Gastrocnemius medialis (tissue), 4 donors: ENCODE data around the gene COQ8A. TPM values are rescaled to one million over a fixed set of nuclear protein-coding genes. Genes with fewer than 3 reads are reported as not detected.

Source experiments
- ATAC-seq, 2 donors: fragments of 150-250 bp; one replicate each; pipeline ENCODE4 v1.9.1; 2016
- DNase-seq, 2 donors: peaks; one replicate each; pipeline ENCODE4 v3.0.0-alpha.2; 2019
- H3K27ac ChIP-seq, 4 donors: fragments of 200-600 bp; sonication (generic); 1 replicate in 1 of 4; 2 replicates in 3 of 4; pipeline ENCODE4 v1.5.1; 2016 to 2018; ENCODE audit warnings: mild to moderate bottlenecking in 2 of 4, moderate library complexity in 1 of 4
- H3K27me3 ChIP-seq, 3 donors: fragments of 200-600 bp; sonication (generic) in 2 of 3; 1 replicate in 1 of 3; 2 replicates in 2 of 3; pipeline versions ENCODE4 v1.5.1 to v1.6.0; 2016 to 2019; ENCODE audit warnings: mild to moderate bottlenecking in 1 of 3, moderate library complexity in 1 of 3
- H3K36me3 ChIP-seq, 2 donors: fragments of 200-600 bp; sonication (generic) in 1 of 2; one replicate each; pipeline ENCODE4 v1.5.1; 2017 to 2018
- H3K4me1 ChIP-seq, 2 donors: fragments of 200-600 bp; sonication (generic) in 1 of 2; one replicate each; pipeline ENCODE4 v1.5.1; 2016 to 2017; ENCODE audit warnings: mild to moderate bottlenecking in 2 of 2
- H3K4me3 ChIP-seq, 4 donors: fragments of 200-600 bp; sonication (generic) in 3 of 4; 1 replicate in 1 of 4; 2 replicates in 3 of 4; pipeline ENCODE4 v1.5.1; 2016 to 2019; ENCODE audit warnings: mild to moderate bottlenecking in 2 of 4
- H3K9me3 ChIP-seq, 3 donors: fragments of 200-600 bp; sonication (generic) in 2 of 3; 1 replicate in 1 of 3; 2 replicates in 2 of 3; pipeline ENCODE4 v1.5.1; 2016 to 2019
- POLR2A ChIP-seq, 2 donors: fragments of 450-650 bp; IDR thresholded peaks; one replicate each; pipeline ENCODE4 v1.6.1; 2017; ENCODE audit warnings: antibody characterized with exemption in 2 of 2, mild to moderate bottlenecking in 2 of 2, moderate library complexity in 2 of 2
- in situ Hi-C, 4 donors: fragments of 200-750 bp; cut with MboI; loops; one replicate each; pipeline versions ENCODE4 v1.15.0 to v1.8.0; 2017; ENCODE audit warnings: low sequenced_read_pairs in 4 of 4
- intact Hi-C: fragments of 100-400 bp; cut with DNase I; formaldehyde crosslinking; loops from one replicate; pipeline ENCODE4 v1.15.1; 2023; ENCODE audit warnings: low total_unique reads
- total RNA-seq, 4 donors: library from RNA; depleted of rRNA; stranded (reverse); fragments of >200 nt; gene quantifications; one replicate each; pipeline versions ENCODE4 v1.1.0 to v1.2.3, GENCODE V29; 2016
- TF ChIP-seq, protein P1 (sequence below), 5 experiments: fragments of 450-650 bp in 3 of 5; fragments of 200-600 bp in 2 of 5; sonication (generic) in 2 of 5; IDR thresholded peaks in 4 of 5; conservative IDR thresholded peaks in 1 of 5; 1 replicate in 4 of 5; 2 replicates in 1 of 5; pipeline ENCODE4 v1.5.1; 2016 to 2019; ENCODE audit warnings: antibody characterized with exemption in 5 of 5, mild to moderate bottlenecking in 3 of 5, moderate library complexity in 3 of 5

The COQ8A gene
- total RNA-seq, 4 donors from 2014 or later: 950 to 2,403 (median 1,384) TPM

DNA sequence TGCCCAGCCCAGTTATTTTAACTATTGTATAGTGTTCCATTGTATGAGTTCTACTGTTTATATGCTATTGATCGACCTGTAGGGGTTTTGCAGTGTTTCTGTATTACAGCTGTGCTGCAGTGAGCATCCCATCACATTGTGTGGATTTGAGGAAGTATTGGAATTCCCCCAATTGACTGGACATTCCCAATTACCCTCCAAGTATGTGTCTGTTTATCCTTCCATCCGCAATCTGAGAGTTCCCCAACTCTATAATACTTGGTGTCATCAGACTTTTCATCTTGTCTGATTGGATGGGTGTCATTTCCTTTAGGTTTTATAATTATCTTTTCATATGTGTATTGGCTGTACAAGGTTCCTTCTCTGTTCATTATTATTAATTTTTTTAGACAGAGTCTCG, 41.8 kb upstream of the COQ8A start:
- H3K9me3 ChIP-seq: no peaks in the 10 kb centered on the region
- peaks cover 3 to 58% of the 10 kb centered on the region in 2 donors for H3K36me3 ChIP-seq
- intact Hi-C loops: no loop called here
- in situ Hi-C loops: no loop called here
- H3K27me3 ChIP-seq: no peaks in the 10 kb centered on the region
- H3K4me3 ChIP-seq: no peak overlapping the region
- no peak for TF ChIP-seq POLR2A (IDR thresholded peaks at IDR 0.05)
- TF ChIP-seq, protein P1, sequence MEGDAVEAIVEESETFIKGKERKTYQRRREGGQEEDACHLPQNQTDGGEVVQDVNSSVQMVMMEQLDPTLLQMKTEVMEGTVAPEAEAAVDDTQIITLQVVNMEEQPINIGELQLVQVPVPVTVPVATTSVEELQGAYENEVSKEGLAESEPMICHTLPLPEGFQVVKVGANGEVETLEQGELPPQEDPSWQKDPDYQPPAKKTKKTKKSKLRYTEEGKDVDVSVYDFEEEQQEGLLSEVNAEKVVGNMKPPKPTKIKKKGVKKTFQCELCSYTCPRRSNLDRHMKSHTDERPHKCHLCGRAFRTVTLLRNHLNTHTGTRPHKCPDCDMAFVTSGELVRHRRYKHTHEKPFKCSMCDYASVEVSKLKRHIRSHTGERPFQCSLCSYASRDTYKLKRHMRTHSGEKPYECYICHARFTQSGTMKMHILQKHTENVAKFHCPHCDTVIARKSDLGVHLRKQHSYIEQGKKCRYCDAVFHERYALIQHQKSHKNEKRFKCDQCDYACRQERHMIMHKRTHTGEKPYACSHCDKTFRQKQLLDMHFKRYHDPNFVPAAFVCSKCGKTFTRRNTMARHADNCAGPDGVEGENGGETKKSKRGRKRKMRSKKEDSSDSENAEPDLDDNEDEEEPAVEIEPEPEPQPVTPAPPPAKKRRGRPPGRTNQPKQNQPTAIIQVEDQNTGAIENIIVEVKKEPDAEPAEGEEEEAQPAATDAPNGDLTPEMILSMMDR (IDR thresholded peaks at IDR 0.05 in 4 of 5, conservative IDR thresholded peaks at IDR 0.05 in 1 of 5): no peak
- DNase-seq (no peak), ATAC-seq (no peak)
- no peak overlapping the region for H3K27ac ChIP-seq
- no peaks in the 10 kb centered on the region for H3K4me1 ChIP-seq

DNA sequence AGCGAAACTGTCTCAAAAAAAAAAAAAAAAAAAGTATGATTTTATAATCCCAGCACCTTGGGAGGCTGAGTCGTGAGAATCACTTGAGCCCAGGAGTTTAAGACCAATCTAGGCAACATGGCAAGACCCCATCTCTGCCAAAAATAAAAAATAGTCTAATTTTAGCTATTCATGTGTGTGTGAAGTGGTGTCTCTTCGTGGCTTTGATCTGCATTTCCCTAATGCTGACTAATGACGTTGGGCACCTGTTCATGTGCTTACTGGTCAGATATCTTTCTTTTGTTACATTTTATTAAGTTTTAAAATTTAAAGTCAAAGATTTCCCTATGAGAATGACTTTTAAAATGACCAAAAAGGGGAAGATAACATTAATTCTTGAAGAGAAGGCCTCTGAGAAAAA, 38.7 kb upstream of the COQ8A start:
- DNase-seq (no peak), ATAC-seq (no peak)
- peaks cover 3 to 37% of the 10 kb centered on the region in 2 donors for H3K36me3 ChIP-seq
- no peaks in the 10 kb centered on the region for H3K27me3 ChIP-seq
- H3K4me1 ChIP-seq: no peaks in the 10 kb centered on the region
- H3K27ac ChIP-seq: no peak overlapping the region
- H3K9me3 ChIP-seq: no peaks in the 10 kb centered on the region
- in situ Hi-C loops (loop anchor here (25.0 kb wide), 1 partner anchor 536 kb away; no protein-coding TSS in a partner anchor), intact Hi-C loops (no loop called here)
- H3K4me3 ChIP-seq: no peak overlapping the region
- TF ChIP-seq, protein P1 (IDR thresholded peaks at IDR 0.05 in 4 of 5, conservative IDR thresholded peaks at IDR 0.05 in 1 of 5): no peak
- TF ChIP-seq POLR2A (IDR thresholded peaks at IDR 0.05): no peak

DNA sequence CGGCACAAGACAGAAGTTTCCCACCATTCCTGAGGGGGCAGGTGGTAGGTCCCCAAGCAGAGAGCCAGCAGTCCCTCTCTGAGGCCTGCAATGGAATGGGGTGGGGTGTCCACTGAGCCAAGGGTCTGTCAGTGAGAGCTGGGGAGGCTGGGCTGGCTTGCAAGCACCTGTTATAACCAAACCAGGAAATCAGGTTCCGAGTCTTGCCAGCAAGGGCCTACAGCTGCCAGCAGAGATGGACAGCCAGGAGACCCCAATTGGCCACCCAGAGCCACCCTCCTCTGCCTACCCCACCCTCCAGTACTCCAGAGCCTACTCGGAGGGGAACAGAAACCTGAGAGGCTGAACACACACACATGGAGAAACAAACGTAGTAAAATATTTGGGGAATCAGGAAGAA, 37.5 kb upstream of the COQ8A start:
- ATAC-seq (no peak), DNase-seq (no peak)
- no peak overlapping the region for H3K27ac ChIP-seq
- no peak for TF ChIP-seq POLR2A (IDR thresholded peaks at IDR 0.05)
- TF ChIP-seq, protein P1 (IDR thresholded peaks at IDR 0.05 in 4 of 5, conservative IDR thresholded peaks at IDR 0.05 in 1 of 5): no peak
- in situ Hi-C loops: loop anchor here (25.0 kb wide), 1 partner anchor 535 kb away; no protein-coding TSS in a partner anchor
- H3K9me3 ChIP-seq: no peaks in the 10 kb centered on the region
- H3K4me1 ChIP-seq: no peaks in the 10 kb centered on the region
- intact Hi-C loops: no loop called here
- no peaks in the 10 kb centered on the region for H3K27me3 ChIP-seq
- H3K36me3 ChIP-seq: peaks cover 3 to 28% of the 10 kb centered on the region in 2 donors
- no peak overlapping the region for H3K4me3 ChIP-seq

DNA sequence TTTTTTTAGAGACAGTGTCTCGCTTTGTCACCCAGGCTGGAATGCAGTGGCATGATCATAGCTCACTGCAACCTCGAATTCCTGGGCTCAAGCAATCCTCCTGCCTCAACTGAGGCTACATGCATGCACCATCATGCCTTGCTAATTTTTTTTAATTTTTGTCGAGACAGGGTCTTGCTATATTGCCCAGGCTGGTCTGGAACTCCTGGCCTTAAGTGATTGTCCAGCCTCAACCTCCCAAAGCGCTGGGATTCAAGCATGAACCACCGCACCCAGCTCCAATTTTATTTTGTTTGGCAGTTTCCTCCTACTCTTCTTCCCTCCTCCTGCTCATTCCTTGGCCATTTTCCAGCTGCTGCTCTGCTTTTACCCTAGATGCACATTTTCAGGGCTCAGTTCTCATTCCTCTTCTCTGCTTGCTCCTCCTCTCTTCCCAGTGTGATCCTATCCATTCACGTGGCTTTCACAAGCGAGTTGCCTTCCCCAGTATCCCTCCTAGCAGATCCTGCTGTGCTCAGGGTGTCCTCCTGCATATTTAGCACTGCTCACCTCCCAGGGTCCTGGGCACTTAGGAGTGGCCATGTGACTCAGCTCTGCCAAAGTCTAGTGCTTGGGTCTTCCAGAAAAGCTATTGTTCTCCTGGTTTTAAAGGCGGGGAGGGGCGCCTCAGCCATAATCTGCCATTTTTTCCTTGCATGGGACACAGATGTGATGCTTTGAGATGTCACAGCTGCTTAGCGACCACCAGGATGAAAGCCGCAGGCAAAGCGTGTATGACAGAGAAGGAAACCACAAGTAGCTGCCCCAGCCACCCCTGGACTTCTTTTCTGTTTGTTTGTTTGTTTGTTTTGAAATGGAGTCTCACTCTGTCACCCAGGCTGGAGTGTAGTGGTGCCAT, 36.0 kb upstream of the COQ8A start:
- in situ Hi-C loops: loop anchor here (25.0 kb wide), 1 partner anchor 533 kb away; no protein-coding TSS in a partner anchor
- no peaks in the 10 kb centered on the region for H3K9me3 ChIP-seq
- ATAC-seq (no peak), DNase-seq (no peak)
- TF ChIP-seq, protein P1 (IDR thresholded peaks at IDR 0.05 in 4 of 5, conservative IDR thresholded peaks at IDR 0.05 in 1 of 5): no peak
- TF ChIP-seq POLR2A (IDR thresholded peaks at IDR 0.05): no peak
- peak overlapping the region in 1 of 4 donors; percentile 8 for H3K27ac ChIP-seq
- H3K36me3 ChIP-seq: peaks cover 0 to 19% of the 10 kb centered on the region in 2 donors
- H3K4me1 ChIP-seq: no peaks in the 10 kb centered on the region
- intact Hi-C loops: no loop called here
- no peaks in the 10 kb centered on the region for H3K27me3 ChIP-seq
- no peak overlapping the region for H3K4me3 ChIP-seq
